GM21528 (cell line): ENCODE results near the gene NHP2.

ENCODE experiments used
- ATAC-seq: cut with Tn5 transposase; IDR thresholded peaks from one replicate; pipeline ENCODE4 v1.9.1; 2021; ENCODE audit warnings: mild to moderate bottlenecking, moderate library complexity; ENCODE audit not compliant: unreplicated experiment, low FRiP score

Gene NHP2

DNA sequence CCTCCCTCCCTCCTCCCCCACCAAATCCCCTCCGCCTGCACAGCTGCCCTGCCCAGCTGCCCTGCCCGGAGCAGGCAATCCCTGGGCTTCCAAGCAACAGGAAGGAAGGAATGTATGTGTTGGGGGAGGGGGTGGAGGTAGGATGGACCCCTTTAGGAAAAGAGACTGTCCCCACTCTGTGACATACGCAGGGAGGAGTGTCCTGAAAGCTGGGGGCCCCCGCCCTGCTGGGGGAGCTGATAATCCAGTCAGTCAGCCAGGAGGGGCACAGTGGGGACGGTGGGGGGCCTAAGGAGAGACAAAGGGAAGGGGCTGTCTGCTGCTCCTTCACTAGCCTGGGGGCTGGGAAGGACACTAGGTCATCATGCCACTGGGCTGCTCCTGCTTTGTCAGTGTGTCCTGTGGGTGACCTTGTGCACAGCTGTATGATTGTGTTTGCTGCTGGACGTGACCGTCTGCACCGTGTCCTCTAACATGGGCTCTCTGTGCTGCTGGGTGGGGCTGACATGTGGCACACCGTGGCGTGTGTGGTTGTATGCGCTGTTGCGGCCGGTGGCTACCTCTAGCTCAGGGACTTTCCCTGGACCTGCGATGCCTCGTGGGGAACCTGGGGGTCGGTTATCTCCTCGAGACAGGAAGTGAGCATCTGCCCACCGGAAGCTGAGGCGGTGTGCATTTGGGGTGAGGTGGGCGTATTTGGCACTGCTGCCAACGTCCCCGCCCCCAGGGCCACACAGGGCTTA is 37.4 kb downstream of the NHP2 start:
- no peak for ATAC-seq

DNA sequence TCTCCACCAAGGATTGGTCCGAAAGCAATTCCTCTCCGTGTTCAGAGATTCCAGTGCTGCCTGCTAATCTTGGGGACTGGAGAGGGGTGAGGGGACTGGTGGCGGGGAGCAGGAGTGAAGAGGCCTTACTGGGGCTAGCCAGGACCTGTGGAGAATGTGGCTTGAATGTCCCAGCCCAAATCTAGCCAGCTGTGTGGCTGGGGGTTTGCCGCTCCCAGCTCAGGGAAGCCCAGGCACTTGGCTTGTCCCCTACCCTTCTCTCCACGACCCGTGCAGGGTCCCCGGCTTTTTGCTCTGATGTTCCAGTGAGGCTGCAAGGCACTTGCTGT is 37.9 kb downstream of the NHP2 start:
- no peak for ATAC-seq

DNA sequence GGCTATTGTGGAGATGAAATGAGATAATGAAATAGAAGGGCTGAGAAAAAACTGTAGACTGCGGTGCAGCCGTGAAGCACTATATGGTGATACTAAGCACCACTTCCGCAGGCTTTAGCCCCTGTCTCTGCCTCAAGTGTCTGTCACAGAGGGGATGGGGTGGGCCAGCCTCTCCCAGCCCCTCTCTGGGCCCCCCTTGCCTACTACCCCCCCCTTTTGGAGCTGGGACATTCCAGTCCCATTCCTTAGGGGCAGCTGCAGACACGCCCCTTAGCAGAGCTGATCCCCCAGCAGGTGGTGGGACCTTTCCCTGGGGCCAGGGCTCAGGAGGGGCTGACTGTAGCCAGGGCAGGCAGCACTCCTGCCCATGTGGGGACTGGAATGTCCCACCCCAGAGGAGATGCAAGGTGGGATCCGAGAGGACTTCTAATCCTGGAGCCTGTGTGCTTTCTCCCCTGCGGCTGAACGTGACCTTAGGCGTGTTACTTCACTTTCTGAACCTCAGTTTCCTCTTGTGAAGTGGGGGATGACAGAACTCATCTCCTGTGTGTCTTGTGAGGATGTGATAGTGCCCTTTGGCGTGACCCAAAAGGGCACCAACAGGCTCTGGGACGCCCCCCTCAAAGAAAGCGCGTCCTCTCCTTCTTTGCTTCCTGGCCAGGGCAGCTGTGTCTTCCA is 38.4 kb downstream of the NHP2 start:
- ATAC-seq: no peak

DNA sequence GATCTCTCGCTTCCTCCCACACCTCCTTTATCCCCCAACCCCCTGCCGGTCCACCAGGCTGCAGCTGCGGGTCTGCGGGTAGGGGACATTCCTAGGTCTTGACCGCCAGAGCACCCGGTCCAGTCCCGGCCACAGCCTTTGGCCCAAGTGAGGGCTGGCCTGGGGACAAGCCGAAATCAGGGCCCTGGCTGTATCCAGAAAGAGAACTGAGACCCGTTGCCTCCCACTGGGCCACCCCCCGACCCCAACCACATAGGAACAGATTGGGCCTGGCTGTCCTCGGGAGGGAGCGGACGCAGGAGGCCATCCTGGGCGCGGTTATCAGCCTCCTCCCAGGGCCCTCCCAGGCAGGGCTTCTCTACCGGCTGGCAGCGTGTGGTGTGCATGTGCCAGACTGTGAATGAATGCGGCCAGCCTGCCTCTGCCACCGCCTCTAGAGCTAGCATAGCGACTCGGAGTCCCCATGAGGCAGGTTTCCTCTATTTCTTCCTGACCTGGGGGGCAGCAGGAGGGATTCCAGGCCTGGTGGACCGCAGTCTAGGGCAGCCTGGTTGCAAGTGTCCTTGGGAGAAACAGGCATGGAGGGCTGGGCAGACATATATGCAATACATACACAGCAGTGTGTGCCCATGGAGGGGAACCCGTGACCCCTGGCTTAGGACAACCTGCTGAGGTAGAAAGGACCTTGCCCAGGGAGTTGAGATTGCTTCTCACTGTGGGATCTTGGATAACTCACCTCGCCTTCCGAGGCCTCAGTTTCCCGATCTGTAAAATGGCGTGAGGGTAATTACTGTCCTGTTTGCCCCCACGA is 39.2 kb downstream of the NHP2 start:
- no peak for ATAC-seq

DNA sequence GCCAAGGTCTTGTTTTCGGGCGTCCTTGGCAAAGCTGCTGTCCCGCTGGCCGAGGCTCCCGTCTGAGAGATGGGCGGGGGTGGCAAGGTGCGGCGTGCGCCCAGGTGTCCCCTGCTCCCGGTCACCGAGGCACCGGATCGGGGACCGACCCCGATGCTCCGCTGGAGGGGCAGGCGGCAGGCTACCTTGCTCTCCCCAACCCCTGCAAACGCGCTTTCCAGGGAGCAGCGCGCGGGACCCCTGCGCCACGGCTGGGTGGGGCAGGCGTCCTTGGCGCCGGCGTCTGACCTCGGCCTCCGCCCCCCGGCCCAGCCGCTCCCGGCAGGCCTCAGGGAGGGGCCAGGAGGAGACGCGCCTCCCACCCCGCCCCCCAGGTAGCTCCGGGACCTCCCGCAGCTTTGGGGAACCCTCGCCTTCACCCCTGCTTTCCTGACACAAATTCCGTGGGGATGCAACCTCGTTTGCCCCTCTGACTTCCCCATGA is 39.8 kb downstream of the NHP2 start:
- no peak for ATAC-seq

DNA sequence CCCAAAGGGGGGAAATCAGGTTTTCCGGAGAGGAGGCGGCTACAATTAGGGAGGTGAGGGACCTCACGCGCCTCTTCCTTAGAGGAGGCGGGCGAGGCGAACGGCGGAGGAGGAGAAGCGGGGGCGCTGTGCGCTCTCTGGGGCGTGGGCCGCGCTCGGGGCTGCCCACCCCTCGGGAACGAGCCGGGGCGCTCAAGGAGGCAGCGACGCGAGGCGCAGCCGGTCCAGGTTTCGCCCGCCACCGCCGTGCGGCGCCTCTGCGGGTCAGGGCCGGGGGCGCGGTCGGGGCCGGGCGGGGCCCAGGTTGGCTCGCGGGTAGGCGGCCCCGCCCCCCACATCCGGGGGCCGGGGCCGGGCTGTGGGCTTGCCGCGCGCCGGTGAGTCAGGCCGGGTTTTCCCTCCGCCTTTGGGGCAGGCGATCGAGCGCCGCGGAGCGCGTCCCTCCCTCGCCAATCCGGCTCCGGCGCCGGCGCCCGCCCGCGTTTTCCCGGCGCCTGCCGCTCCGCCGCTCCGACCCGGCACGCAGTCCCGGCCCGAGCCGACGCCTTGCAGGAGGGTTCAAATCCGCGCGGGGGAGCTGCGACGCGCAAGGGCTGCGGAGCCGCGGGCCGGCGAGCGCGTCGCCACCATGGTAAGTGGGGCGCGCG is 40.4 kb downstream of the NHP2 start, which contains the start of gene N4BP3:
N4BP3 (plus strand) TSS at position 392 of the 647 bp plus-strand sequence. CDS start 6,052 bp downstream, outside the sequence.
- ATAC-seq: peak; percentile 62

DNA sequence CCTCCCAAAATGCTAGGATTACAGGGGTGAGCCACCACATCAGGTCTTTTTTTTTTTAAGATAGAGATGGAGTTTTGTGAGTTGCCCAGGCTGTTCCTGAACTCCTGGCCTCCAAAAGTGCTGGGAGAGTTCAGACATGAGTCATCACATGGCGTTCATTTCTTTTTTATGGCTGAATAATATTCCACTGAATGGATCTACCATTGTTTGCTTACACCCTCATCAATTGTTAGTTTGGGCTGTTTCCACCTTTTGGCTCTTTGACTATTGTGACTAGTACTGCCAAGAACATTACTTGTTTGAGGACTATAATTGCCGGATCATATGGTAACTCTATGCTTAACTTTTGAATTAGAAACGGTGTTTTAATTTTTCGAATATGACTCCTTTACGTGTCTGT is 41.1 kb downstream of the NHP2 start:
- no peak for ATAC-seq

DNA sequence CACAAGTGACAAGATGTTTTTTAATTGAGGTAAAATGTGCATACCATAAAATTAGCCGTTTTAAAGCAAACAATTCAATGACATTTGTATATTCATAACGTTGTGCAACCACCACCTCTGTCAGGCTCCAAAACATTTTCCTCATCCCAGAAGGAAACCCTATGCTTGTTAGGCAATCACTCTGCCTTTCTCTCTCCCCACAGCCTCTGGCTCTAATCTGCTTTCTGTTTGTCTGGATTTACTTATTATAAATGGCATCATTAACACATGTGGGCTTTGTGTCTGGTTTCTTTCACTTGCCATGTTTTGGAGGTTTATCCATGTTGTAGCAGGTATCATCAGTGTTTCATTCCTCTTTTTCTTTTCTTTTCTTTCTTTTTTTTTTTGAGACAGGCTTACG is 41.8 kb downstream of the NHP2 start:
- ATAC-seq: no peak

DNA sequence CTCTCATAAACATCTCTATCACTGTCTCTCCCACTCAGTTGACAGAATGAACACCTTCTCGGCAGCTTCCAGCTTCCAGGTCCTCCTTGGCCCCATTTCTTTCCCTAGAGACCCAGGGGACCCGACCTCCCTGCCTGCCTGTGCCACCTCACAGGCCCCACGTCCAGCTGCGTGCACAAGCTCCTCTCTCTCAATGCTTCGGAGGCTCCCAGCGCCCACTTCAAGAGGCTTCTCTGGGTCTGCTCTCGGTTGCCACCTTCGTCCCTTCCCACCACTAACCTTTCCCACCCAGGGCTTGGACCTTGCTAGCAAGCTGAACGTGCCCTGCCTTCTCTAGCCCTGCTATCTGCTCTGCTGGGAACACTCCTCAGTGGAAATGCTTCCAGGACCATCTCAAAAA is 43.2 kb downstream of the NHP2 start:
- no peak for ATAC-seq

DNA sequence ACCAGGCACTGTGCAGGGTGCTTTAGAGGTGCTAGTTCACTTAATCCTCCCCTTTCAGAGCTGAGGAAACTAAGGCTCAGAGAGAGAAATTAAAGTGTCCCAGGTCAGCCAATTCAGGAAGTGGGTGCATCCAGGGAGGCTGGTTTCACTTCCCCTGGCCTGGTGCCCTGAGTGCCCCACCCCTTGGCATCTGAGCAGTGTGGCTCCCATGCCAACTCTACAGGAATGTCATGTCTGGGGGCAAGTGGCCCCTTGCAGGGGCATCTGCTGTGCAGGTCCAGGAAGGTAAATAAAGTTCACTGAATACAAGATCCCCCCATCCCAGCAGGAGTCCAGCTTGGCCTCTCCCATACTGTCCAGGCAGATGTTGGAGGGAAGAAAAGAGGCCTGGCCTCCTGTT is 44.7 kb downstream of the NHP2 start:
- ATAC-seq: no peak

DNA sequence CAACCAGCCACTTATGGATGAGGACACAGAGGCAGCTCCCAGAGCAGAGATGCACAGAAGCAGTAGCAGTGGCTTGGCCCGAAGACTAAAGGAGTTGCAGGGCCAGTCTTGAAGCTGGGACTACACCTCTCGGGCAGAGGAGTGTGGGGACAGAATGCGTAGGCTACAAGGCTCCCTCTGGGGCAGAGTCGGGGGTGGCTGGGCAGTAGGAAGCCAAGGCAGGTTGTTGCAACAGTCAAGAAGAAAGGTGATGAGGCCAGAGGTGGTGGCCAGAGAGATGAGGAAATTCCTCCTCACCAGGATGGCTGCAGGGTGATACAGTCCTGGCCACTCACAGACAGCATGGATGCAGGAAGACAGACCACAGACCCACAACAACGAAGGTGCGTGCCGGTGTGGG is 45.2 kb downstream of the NHP2 start:
- no peak for ATAC-seq

DNA sequence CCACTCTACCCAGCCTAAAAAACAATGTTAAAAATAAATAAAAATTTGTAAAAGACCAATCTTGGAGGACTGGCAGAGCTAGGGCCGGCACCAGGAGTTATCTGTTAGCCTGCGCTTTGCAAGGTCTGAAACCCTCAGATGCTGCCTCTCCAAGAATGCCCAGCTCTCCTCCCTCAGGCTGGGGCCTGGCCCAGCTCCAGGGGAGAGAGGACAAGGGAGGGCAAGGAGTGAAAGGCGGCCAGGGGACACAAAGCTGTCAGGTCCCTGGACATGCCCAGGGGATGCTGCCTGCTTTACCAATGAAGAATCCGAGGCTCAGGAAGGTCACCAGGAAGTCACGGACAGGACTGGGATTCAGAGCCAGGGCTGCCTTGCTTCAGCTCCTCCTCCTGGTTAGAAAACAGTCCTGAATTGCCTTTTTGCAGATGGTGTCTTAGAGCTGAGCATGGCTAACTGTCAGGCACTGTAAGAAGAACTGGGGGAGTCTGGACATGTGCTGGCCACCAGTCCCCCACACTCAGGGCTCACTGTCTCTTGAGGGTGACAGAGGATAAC is 45.9 kb downstream of the NHP2 start:
- no peak for ATAC-seq

DNA sequence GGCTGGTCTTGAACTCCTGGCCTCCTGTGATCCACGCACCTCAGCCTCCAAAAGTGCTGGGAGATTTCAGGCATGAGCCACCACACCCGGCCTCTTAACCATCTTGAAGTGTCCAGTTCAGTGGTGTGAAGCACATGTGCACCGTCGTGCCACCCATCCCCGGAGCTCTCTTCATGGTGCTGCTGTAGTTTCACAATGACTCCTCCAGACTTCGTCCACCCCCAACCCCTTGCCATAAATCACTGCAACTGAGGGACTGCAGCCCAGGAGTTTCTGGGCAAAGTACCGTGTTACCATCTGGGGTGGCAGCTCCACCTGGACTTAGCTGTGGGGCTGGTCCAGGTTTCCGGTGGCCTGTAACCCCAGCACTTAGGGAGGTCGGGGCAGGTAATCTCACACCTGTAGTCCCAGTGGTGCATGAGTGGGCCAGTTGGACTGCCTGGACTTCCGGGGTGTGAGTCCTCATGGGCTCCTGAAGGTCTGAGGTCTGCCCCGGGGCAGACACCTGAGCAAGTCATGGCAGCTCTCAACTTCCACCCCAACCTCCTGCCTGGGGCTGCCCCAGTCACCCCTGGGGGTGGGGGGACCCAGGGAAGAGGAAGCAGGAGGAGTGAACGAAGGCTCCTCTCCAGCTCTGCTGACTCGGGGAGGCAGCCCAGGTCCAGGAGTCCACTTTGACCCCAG is 47.0 kb downstream of the NHP2 start:
- ATAC-seq: no peak

DNA sequence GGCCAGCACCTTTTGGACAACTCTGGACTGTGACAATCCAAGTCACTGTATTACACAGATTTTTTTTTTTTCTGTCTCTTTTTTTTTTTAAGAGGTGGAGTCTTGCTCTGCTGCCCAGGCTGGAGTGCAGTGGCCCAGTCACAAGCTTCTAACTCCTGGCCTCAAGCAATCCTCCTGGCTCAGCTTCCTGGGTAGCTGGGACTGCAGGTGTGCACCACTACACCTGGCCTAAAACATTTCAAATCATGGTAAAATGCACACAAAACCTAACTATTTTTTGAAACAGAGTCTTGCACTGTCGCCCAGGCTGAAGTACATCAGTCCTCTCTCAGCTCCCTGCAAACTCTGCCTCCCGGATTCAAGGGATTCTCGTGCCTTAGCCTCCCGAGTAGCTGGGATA is 47.6 kb downstream of the NHP2 start:
- ATAC-seq: no peak

DNA sequence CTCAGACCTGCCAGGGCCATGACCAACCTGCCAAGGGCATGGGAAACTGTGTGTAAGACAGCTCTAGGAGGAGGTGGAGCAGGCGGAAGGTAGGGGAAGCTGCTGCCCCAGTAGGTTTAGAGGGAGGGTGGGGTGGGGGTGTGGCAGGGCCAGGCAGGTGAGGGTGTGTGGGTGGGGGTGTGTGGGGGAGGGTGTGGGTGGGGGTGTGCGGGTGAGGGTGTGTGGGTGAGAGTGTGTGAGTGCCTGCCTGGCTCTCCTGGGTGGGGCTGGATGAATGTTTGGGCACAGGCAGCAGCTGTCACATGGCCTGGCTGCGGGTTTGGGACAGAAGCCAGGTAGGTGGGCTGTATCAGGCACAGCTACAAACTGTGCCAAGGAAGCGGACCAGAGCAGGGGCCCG is 49.2 kb downstream of the NHP2 start:
- no peak for ATAC-seq

DNA sequence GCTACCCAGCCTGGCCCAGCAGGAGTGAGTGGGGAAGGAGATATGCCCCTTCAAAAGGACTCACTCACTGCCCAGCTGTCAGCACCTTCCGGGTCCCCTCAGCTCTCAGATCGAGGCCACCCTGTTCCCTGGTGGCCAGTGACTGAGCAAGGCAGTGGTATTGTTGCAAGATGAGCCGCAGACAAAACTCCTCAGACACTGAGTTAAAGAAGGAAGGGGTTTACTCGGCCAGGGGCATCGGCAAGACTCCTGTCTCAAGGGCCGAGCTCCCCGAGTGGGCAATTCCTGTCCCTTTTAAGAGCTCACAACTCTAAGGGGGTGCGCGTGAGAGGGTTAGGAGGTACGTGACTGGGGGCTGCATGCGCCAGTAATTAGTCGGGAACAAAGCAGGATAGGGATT is 50.1 kb downstream of the NHP2 start:
- ATAC-seq: no peak
